ENCODE measurements around the gene MEIOB. TPM values are rescaled to one million over a fixed set of nuclear protein-coding genes. Genes with fewer than 3 reads are reported as not detected.

MEIOB gene
- total RNA-seq, 1 donor from 2014 or later, result 2.4 TPM

DNA sequence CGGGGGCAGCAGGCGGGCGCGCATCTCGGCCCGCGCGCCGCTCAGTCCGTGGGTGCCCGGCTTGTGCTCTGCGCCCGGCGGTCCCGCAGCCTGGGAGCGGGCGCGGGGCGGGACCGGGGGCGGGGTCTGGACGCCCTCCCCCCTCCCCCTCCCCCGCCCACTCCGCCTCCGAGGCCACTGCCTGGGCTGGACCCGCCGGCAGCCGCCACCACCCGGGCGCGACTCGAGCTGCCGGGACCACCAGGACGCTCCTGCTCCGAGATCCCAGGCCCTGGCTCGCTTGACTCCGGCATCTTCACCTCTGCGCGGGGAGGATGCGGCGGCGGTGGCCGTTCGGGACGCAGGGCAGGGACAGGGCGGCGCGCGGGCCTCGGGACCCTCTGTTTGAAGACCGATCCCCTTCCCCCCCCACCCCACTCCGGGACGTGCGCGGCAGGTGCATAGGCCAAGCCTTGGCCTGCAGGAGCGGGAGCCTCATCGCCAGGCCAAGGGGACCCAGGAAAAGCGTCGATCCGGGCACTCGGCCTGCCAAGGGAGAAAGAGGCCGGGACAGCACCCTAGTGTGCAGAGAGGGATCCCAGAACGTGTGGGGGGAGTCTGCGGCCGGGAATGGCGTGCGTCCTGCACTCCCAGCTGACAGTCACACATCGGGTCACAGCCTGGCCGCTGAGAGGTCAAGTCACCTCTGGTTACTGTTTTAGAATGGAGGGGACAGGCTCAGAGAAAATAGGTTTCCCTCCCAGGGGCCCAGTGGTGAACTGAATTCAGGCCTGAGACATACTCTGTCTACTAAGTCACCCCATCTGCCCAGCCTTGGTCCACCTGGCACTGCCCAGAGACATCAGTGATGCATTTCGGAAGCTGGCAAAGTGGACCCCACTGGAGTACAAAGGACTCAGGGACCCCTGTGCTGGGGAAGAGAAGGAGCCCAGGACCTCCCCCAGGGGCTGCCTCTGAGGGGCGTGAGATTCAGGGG lies 46.7 kb upstream of the MEIOB start, which contains the start of gene HS3ST6:
TSS of gene HS3ST6 (minus strand) at position 65 of the 976 bp plus-strand sequence. CDS start 92 bp downstream, outside the sequence.
- Mint-ChIP-seq H3K36me3 (ENCODE audit: unreplicated experiment) (no peaks in the 10 kb centered on the region), H3K4me1 (ENCODE audit: low read depth, unreplicated experiment) (peaks cover 19% of the 10 kb centered on the region), H3K27me3 (ENCODE audit: unreplicated experiment) (peaks cover 16% of the 10 kb centered on the region), H3K9me3 (ENCODE audit: unreplicated experiment) (peaks cover 11% of the 10 kb centered on the region), H3K27ac (ENCODE audit: unreplicated experiment) (no peak within 1 kb of the TSS), H3K4me3 (ENCODE audit: unreplicated experiment) (peak within 1 kb of the TSS; percentile 74)
- TF ChIP-seq, protein P1, sequence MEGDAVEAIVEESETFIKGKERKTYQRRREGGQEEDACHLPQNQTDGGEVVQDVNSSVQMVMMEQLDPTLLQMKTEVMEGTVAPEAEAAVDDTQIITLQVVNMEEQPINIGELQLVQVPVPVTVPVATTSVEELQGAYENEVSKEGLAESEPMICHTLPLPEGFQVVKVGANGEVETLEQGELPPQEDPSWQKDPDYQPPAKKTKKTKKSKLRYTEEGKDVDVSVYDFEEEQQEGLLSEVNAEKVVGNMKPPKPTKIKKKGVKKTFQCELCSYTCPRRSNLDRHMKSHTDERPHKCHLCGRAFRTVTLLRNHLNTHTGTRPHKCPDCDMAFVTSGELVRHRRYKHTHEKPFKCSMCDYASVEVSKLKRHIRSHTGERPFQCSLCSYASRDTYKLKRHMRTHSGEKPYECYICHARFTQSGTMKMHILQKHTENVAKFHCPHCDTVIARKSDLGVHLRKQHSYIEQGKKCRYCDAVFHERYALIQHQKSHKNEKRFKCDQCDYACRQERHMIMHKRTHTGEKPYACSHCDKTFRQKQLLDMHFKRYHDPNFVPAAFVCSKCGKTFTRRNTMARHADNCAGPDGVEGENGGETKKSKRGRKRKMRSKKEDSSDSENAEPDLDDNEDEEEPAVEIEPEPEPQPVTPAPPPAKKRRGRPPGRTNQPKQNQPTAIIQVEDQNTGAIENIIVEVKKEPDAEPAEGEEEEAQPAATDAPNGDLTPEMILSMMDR (IDR thresholded peaks at IDR 0.05; ENCODE audit: partially characterized antibody, unreplicated experiment), result no peak
- DNase-seq, result peak; percentile 73

DNA sequence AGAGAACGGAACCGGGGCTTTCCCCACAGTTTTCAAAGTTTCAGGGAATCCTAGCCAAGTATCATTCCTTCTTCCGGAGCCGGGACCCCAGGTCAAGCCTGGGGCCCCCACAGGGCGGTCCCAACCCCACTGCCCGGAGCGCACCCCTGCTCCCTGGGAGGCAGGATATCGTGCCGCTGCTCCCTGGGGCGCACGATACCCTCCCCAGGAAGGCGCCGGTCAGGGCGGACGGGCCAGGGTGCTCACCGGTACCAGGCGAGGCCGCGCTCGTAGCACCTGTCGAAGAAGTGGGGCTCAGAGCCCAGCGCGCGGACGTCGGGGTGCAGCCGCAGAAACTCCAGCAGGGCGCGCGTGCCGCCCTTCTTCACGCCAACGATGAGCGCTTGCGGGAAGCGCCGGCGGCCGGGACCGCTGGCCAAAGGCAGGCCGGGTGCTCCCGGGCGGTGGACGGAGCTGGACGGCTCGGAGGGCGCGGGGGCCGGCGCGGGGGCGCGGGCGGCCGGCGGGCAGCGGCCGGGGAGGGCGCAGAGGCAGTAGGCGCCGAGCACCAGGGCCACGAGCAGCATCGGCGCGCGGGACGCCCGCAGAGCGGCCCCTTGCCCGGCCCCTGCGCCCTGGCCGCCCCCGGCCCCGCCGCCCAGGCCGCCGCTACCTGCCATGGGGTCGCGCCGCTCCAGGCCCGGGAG lies 45.8 kb upstream of the MEIOB start:
- Mint-ChIP-seq H3K27me3 (ENCODE audit: unreplicated experiment) (peaks cover 16% of the 10 kb centered on the region), H3K36me3 (ENCODE audit: unreplicated experiment) (no peaks in the 10 kb centered on the region), H3K9me3 (ENCODE audit: unreplicated experiment) (peaks cover 11% of the 10 kb centered on the region), H3K4me1 (ENCODE audit: low read depth, unreplicated experiment) (peaks cover 17% of the 10 kb centered on the region), H3K4me3 (ENCODE audit: unreplicated experiment) (peak overlapping the region; percentile 74), H3K27ac (ENCODE audit: unreplicated experiment) (no peak overlapping the region)
- TF ChIP-seq, protein P1 (IDR thresholded peaks at IDR 0.05; ENCODE audit: partially characterized antibody, unreplicated experiment), result no peak
- DNase-seq, result no peak

DNA sequence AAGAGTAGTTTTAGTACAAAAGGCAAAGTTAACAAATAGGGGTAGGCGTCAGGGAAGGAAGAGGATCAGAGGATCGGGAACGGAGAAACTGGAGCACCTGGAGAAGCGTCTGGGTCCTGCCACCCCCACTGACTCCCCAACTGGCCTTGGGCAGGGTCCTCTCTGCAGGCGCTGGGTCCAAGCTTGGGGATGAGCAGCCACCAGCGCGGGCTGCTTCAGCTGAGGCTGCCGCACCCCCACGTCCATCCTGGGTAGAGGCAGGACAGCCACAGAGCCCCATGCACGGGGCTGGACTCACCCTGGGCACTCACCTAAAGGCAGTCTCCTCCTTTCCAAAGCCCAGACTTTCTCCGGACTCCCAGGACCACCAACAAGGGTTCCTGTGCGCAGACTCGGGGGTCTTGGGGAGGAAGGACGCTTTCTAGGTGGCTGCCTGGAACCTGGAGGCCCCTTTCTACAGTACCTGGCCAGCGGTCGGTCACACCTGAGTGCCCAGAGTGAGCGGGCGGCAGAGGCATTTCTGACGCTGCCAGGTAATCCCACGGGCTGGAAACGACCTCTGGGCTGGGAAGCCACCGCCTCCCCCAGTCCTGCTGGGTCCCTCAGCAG lies 45.2 kb upstream of the MEIOB start:
- H3K9me3 Mint-ChIP-seq (ENCODE audit: unreplicated experiment), result peaks cover 11% of the 10 kb centered on the region
- TF ChIP-seq, protein P1 (IDR thresholded peaks at IDR 0.05; ENCODE audit: partially characterized antibody, unreplicated experiment), result no peak
- no peak for DNase-seq
- H3K4me1 Mint-ChIP-seq (ENCODE audit: low read depth, unreplicated experiment), result peaks cover 16% of the 10 kb centered on the region
- H3K4me3 Mint-ChIP-seq (ENCODE audit: unreplicated experiment), result peak overlapping the region; percentile 74
- no peaks in the 10 kb centered on the region for H3K36me3 Mint-ChIP-seq (ENCODE audit: unreplicated experiment)
- H3K27ac Mint-ChIP-seq (ENCODE audit: unreplicated experiment), result no peak overlapping the region
- peaks cover 18% of the 10 kb centered on the region for H3K27me3 Mint-ChIP-seq (ENCODE audit: unreplicated experiment)

DNA sequence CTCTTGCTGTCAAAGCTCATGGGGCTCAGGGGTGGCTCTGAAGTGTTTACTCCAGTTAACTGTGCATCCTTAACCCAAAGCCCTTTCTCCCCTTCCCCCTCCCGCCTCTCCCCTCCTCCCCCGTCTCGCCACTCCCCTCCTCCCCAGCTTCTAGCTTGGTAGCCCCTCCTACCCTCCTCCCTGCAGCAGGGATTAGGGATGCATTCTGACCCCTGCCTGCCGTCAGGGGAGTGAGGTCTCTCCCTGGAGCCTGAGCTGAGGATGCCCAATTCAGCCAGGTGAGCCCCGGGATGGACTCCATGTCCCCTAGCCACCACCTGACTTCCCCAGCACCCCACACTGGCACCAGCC lies 44.7 kb upstream of the MEIOB start:
- Mint-ChIP-seq H3K36me3 (ENCODE audit: unreplicated experiment) (no peaks in the 10 kb centered on the region), H3K27ac (ENCODE audit: unreplicated experiment) (no peak overlapping the region), H3K9me3 (ENCODE audit: unreplicated experiment) (peaks cover 11% of the 10 kb centered on the region), H3K4me3 (ENCODE audit: unreplicated experiment) (peak overlapping the region; percentile 74), H3K4me1 (ENCODE audit: low read depth, unreplicated experiment) (peaks cover 16% of the 10 kb centered on the region), H3K27me3 (ENCODE audit: unreplicated experiment) (peaks cover 18% of the 10 kb centered on the region)
- TF ChIP-seq, protein P1 (IDR thresholded peaks at IDR 0.05; ENCODE audit: partially characterized antibody, unreplicated experiment), result no peak
- no peak for DNase-seq
